ENCODE measurements around the gene SREBF1. TPM values are rescaled to one million over a fixed set of nuclear protein-coding genes. Genes with fewer than 3 reads are reported as not detected.

SREBF1 gene
- total RNA-seq, 1 donor from 2014 or later: 85.0 TPM

- peaks cover 12% of the 10 kb centered on the region for H3K4me1 Mint-ChIP-seq (ENCODE audit: low read depth)
- TF ChIP-seq CTCF (IDR thresholded peaks at IDR 0.05; ENCODE audit: unreplicated experiment): no peak
- H3K27me3 Mint-ChIP-seq: peaks cover 4% of the 10 kb centered on the region
- H3K4me3 Mint-ChIP-seq (ENCODE audit: low read depth): no peak overlapping the region
- DNase-seq (ENCODE audit: low spot score, unreplicated experiment): no peak
- H3K27ac Mint-ChIP-seq: no peak overlapping the region
- no peaks in the 10 kb centered on the region for H3K9me3 Mint-ChIP-seq (ENCODE audit: low read depth)
- peaks cover 1% of the 10 kb centered on the region for H3K36me3 Mint-ChIP-seq (ENCODE audit: insufficient read depth)
These were observed 36.0 kb upstream of the SREBF1 start for GRCh38 chr17:17872547-17873345.

GRCh38 chr17:17871913-17872312, 35.1 kb upstream of the SREBF1 start:
- TF ChIP-seq CTCF (IDR thresholded peaks at IDR 0.05; ENCODE audit: unreplicated experiment): no peak
- peaks cover 4% of the 10 kb centered on the region for H3K27me3 Mint-ChIP-seq
- DNase-seq (ENCODE audit: low spot score, unreplicated experiment): no peak
- H3K9me3 Mint-ChIP-seq (ENCODE audit: low read depth): no peaks in the 10 kb centered on the region
- peaks cover 5% of the 10 kb centered on the region for H3K4me1 Mint-ChIP-seq (ENCODE audit: low read depth)
- no peak overlapping the region for H3K4me3 Mint-ChIP-seq (ENCODE audit: low read depth)
- peaks cover under 1% of the 10 kb centered on the region for H3K36me3 Mint-ChIP-seq (ENCODE audit: insufficient read depth)
- H3K27ac Mint-ChIP-seq: no peak overlapping the region

GRCh38 chr17:17870247-17870646, 33.5 kb upstream of the SREBF1 start:
- Mint-ChIP-seq H3K27ac (no peak overlapping the region), H3K4me3 (ENCODE audit: low read depth) (no peak overlapping the region), H3K27me3 (peaks cover 4% of the 10 kb centered on the region), H3K36me3 (ENCODE audit: insufficient read depth) (peaks cover 1% of the 10 kb centered on the region), H3K9me3 (ENCODE audit: low read depth) (no peaks in the 10 kb centered on the region), H3K4me1 (ENCODE audit: low read depth) (peaks cover 5% of the 10 kb centered on the region)
- DNase-seq (ENCODE audit: low spot score, unreplicated experiment): no peak
- TF ChIP-seq CTCF (IDR thresholded peaks at IDR 0.05; ENCODE audit: unreplicated experiment): no peak

GRCh38 chr17:17868641-17869522, 32.1 kb upstream of the SREBF1 start:
- H3K27ac Mint-ChIP-seq: peak overlapping the region; percentile 70
- H3K27me3 Mint-ChIP-seq: peaks cover 4% of the 10 kb centered on the region

More at GRCh38 chr17:17868641-17869522, 32.1 kb upstream of the SREBF1 start:
- Mint-ChIP-seq H3K36me3 (ENCODE audit: insufficient read depth) (peaks cover 1% of the 10 kb centered on the region), H3K4me1 (ENCODE audit: low read depth) (peaks cover 9% of the 10 kb centered on the region), H3K9me3 (ENCODE audit: low read depth) (no peaks in the 10 kb centered on the region), H3K4me3 (ENCODE audit: low read depth) (no peak overlapping the region)
- TF ChIP-seq CTCF (IDR thresholded peaks at IDR 0.05; ENCODE audit: unreplicated experiment): no peak
- DNase-seq (ENCODE audit: low spot score, unreplicated experiment): no peak
